ENCODE data around the gene SLC25A45. TPM values are rescaled to one million over a fixed set of nuclear protein-coding genes. Genes with fewer than 3 reads are reported as not detected.
"Not testable (repeated sequence)": the region's sequence is repeated elsewhere in the genome, so short reads cannot be mapped to it uniquely, and the experiment has no call there.

The SLC25A45 gene
- total and polyA plus RNA-seq, 7 donors: 3.7 to 18.5 (median 7.0) TPM

DNA sequence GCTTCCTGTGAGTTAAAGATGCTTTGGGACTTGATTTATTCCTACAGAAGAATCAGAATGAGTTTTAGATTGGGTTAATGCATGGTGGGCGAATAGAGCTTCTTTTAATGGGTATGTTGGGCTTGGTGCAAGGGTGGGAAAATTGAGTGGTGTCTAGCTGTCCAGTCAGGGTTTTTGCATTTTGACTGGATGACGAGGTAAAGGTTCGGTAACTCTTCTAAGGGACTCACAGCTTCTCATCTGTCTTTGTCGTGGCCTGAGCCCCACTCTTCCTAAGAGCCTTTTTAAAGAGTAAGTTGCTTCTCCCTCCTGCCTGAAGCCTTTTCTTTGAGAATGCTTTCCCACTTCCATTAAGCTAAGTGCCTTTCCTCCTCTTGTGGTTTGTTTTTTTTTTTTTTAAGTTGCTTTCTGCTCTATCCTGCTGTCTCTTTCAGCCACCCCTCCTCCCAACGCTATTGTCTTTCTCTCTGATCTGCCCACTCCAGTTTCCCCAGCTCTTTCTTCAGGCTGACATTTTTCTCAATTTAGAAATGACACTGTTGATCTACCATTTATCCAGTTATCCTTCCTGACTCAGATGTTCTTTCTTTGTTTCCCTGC lies 47.6 kb downstream of the SLC25A45 start:
- Histone ChIP-seq H3K4me3 (peak overlapping the region; percentile 76), H3K4me1 (peaks cover 24% of the 10 kb centered on the region), H3K36me3 (ENCODE audit: insufficient read depth in 1 of 2, low read depth in 1 of 2) (peaks cover 4 to 13% of the 10 kb centered on the region in 2 donors), H3K27me3 (ENCODE audit: insufficient read depth in 3 of 3, low read length in 2 of 3) (no peaks in the 10 kb centered on the region), H3K27ac (peak overlapping the region; percentile 78), H3K9me3 (no peaks in the 10 kb centered on the region)
- TF ChIP-seq, protein P1, sequence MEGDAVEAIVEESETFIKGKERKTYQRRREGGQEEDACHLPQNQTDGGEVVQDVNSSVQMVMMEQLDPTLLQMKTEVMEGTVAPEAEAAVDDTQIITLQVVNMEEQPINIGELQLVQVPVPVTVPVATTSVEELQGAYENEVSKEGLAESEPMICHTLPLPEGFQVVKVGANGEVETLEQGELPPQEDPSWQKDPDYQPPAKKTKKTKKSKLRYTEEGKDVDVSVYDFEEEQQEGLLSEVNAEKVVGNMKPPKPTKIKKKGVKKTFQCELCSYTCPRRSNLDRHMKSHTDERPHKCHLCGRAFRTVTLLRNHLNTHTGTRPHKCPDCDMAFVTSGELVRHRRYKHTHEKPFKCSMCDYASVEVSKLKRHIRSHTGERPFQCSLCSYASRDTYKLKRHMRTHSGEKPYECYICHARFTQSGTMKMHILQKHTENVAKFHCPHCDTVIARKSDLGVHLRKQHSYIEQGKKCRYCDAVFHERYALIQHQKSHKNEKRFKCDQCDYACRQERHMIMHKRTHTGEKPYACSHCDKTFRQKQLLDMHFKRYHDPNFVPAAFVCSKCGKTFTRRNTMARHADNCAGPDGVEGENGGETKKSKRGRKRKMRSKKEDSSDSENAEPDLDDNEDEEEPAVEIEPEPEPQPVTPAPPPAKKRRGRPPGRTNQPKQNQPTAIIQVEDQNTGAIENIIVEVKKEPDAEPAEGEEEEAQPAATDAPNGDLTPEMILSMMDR (IDR thresholded peaks at IDR 0.05): no peak
- intact Hi-C loops (cut with DNase I): no loop called here
- DNase-seq (no peak), ATAC-seq (no peak)
- WGBS, 3 donors: 17 to 20% (median 19%) methylated on average over 5 of the region's 5 CpGs

DNA sequence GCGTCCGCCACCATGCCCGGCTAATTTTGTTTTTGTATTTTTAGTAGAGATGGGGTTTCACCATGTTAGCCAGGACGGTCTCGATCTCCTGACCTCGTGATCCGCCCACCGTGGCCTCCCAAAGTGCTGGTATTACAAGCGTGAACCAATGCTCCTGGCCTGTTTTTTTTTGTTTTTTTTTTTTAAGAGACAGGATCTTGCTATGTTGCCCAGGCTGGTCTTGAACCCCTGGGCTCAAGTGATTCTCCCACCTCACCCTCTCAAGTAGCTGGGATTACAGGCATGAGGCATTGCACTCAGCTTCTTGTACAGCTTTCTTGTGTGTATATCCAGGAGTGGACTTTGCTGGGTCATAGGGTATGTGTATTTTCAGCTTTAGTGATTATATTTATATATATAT lies 49.9 kb downstream of the SLC25A45 start:
- intact Hi-C loops (cut with DNase I); H3K27me3 ChIP-seq (ENCODE audit: insufficient read depth in 3 of 3, low read length in 2 of 3); ATAC-seq; DNase-seq; H3K4me3 ChIP-seq; H3K27ac ChIP-seq; H3K9me3 ChIP-seq; H3K36me3 ChIP-seq (ENCODE audit: insufficient read depth in 1 of 2, low read depth in 1 of 2): not testable (repeated sequence)
- H3K4me1 ChIP-seq: peaks cover 19% of the 10 kb centered on the region
- WGBS, 3 donors: 74 to 83% (median 80%) methylated on average over 9 of the region's 9 CpGs

DNA sequence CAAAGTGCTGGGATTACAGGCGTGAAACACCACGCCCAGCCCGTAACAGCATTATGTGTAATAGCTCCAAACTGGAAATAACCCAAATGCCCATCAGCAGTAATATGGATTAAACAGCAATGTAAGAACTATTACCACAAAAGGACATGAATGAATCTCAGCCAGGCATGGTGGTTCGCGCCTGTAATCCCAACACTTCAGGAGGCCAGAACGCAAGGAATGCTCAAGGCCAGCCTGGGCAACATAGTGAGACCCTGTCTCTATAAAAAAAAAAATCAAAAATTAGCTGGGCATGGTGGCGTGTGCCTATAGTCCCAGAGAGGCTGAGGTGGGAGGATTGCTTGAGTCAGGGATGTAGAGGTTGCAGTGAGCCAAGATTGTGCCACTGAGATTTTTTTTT lies 51.9 kb downstream of the SLC25A45 start:
- Histone ChIP-seq H3K9me3 (no peaks in the 10 kb centered on the region), H3K4me1 (peaks cover 19% of the 10 kb centered on the region), H3K36me3 (ENCODE audit: insufficient read depth in 1 of 2, low read depth in 1 of 2) (no peaks in the 10 kb centered on the region), H3K27me3 (ENCODE audit: insufficient read depth in 3 of 3, low read length in 2 of 3) (no peaks in the 10 kb centered on the region), H3K27ac (no peak overlapping the region), H3K4me3 (no peak overlapping the region)
- 62 to 67% (median 63%) methylated on average over 7 of the region's 7 CpGs for WGBS, 3 donors
- intact Hi-C loops (cut with DNase I): no loop called here
- TF ChIP-seq, protein P1 (IDR thresholded peaks at IDR 0.05): no peak
- ATAC-seq (no peak), DNase-seq (no peak)

DNA sequence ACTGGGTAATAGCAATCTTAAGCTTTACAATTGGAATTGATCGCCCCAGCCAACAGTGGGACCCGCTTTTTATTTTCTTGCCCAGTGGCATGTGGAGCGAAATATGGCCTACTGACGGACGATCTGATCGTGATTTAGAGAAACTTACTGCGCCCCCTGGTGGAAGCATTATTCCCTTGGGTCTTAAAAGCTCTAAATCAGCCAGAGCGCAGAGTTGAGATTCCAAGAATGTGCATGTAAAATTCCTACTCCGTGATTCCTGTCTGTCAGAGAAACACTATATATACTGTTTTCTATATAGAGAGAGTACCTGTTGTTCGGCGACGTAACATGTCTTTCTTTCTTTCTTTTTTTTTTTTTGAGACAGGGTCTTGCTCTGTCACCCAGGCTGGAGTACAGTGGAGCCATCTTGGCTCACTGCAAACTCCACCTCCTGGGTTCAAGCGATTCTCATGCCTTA lies 52.5 kb downstream of the SLC25A45 start:
- no peaks in the 10 kb centered on the region for H3K27me3 ChIP-seq (ENCODE audit: insufficient read depth in 3 of 3, low read length in 2 of 3)
- DNase-seq (peak; percentile 68 to 81), ATAC-seq (peak; percentile 38 to 60 (median 53))
- intact Hi-C loops (cut with DNase I): no loop called here
- H3K4me3 ChIP-seq: peak overlapping the region; percentile 15
- H3K36me3 ChIP-seq (ENCODE audit: insufficient read depth in 1 of 2, low read depth in 1 of 2): no peaks in the 10 kb centered on the region
- WGBS, 3 donors: 3 to 9% (median 6%) methylated on average over 13 of the region's 13 CpGs
- H3K9me3 ChIP-seq: no peaks in the 10 kb centered on the region
- peaks cover 13% of the 10 kb centered on the region for H3K4me1 ChIP-seq
- no peak overlapping the region for H3K27ac ChIP-seq
- TF ChIP-seq, protein P1 (IDR thresholded peaks at IDR 0.05): peak; percentile 84

DNA sequence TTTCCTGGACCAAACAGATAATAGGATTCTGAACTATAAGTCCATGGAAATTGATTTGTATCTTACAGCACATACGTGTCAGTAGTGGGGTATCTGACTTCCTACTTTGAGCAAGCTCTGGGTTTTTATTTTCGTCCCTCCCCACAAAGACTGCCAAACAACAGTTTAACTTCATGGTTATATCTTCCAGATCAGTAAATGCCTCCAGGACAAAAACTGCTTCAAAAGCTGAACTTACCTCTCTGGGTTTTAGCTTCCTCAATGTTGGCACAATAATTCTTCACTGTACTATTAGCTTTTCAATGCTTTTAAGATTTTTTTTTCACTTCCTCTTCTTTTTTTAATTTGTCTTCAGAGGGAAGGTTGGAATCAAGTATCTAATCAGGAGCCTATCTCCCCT lies 53.0 kb downstream of the SLC25A45 start:
- peak overlapping the region; percentile 15 for H3K4me3 ChIP-seq
- TF ChIP-seq, protein P1 (IDR thresholded peaks at IDR 0.05): no peak
- H3K9me3 ChIP-seq: no peaks in the 10 kb centered on the region
- H3K27me3 ChIP-seq (ENCODE audit: insufficient read depth in 3 of 3, low read length in 2 of 3): no peaks in the 10 kb centered on the region
- H3K27ac ChIP-seq: no peak overlapping the region
- WGBS, 3 donors: 57 to 68% (median 62%) methylated on average over 2 of the region's 2 CpGs
- ATAC-seq: no peak
- H3K36me3 ChIP-seq (ENCODE audit: insufficient read depth in 1 of 2, low read depth in 1 of 2): no peaks in the 10 kb centered on the region
- H3K4me1 ChIP-seq: peaks cover 8% of the 10 kb centered on the region
- no peak for DNase-seq
- intact Hi-C loops (cut with DNase I): no loop called here
